OCI-LY7 (cell line): ENCODE data around the gene SYTL3.

Experiments
- EZH2phosphoT487 ChIP-seq: fragments of 200-600 bp; sonication (generic); IDR thresholded peaks from 2 replicates; pipeline ENCODE4 v1.6.1; 2018; ENCODE audit warnings: low read depth, borderline replicate concordance, mild to moderate bottlenecking, mixed run types, antibody characterized with exemption, low read length, moderate library complexity, mixed read lengths
- TF ChIP-seq, protein P1 (sequence below): fragments of 200-600 bp; sonication (generic); conservative IDR thresholded peaks from 2 replicates; pipeline ENCODE4 v1.5.1; 2014; ENCODE audit warnings: mild to moderate bottlenecking, antibody characterized with exemption, low read length, moderate library complexity, mixed read lengths

DNA sequence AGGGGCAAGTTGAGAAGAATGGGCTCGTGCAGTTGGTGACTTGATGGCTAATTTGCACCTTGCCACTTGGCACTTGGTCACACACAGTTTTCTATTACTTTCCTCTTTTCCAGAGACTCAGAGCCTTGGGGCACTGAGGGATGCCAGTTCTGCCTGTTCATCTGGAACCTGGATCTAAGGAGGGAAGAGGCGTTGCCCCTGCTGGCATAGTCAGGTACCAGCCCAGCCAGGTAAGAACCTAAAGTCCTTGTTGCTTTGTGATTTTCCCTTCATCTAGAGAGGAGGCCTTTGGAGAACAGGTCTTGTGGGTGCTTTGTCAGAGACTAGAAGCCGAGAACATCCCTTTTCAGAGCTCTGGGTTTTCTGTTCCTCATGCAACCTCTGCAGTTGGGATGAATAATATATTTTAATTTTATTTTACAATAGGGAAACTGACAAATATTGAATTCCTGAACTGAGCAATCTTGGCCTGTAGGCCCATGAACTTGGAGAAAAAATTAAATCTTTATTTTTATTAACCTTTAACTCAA, 11.4 kb downstream of the SYTL3 start:
- TF ChIP-seq, protein P1, sequence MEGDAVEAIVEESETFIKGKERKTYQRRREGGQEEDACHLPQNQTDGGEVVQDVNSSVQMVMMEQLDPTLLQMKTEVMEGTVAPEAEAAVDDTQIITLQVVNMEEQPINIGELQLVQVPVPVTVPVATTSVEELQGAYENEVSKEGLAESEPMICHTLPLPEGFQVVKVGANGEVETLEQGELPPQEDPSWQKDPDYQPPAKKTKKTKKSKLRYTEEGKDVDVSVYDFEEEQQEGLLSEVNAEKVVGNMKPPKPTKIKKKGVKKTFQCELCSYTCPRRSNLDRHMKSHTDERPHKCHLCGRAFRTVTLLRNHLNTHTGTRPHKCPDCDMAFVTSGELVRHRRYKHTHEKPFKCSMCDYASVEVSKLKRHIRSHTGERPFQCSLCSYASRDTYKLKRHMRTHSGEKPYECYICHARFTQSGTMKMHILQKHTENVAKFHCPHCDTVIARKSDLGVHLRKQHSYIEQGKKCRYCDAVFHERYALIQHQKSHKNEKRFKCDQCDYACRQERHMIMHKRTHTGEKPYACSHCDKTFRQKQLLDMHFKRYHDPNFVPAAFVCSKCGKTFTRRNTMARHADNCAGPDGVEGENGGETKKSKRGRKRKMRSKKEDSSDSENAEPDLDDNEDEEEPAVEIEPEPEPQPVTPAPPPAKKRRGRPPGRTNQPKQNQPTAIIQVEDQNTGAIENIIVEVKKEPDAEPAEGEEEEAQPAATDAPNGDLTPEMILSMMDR = no peak
- no peak for TF ChIP-seq EZH2phosphoT487
